Right cardiac atrium (tissue), 5 donors: ENCODE results near the gene PSMB7. TPM values are rescaled to one million over a fixed set of nuclear protein-coding genes. Genes with fewer than 3 reads are reported as not detected.
A peak's percentile ranks its signal among the peaks of the same experiment; 100 is the strongest.

Source experiments
- ATAC-seq, 2 donors: fragments of 200-7000 bp; cut with Tn5 transposase; one replicate each; pipeline versions ENCODE4 v1.8.0 to v1.9.1; 2020; ENCODE audit warnings: moderate library complexity in 2 of 2, mild to moderate bottlenecking in 1 of 2
- DNase-seq, 3 donors: peaks; one replicate each; pipeline ENCODE4 v3.0.0-alpha.2; 2020
- H3K27ac ChIP-seq: one replicate; pipeline ENCODE4 v1.5.1; 2013; ENCODE audit warnings: mild to moderate bottlenecking, low read length, control low read depth, moderate library complexity
- H3K27me3 ChIP-seq: one replicate; pipeline ENCODE4 v1.6.1; 2013; ENCODE audit not compliant: control insufficient read depth, insufficient read depth
- H3K4me1 ChIP-seq: one replicate; pipeline ENCODE4 v1.6.1; 2013; ENCODE audit warnings: low read length; ENCODE audit not compliant: control insufficient read depth, insufficient read depth
- H3K4me3 ChIP-seq: one replicate; pipeline ENCODE4 v1.5.1; 2013; ENCODE audit warnings: low read length, control low read depth
- H3K9me3 ChIP-seq: one replicate; pipeline ENCODE4 v1.6.1; 2013; ENCODE audit warnings: low read length; ENCODE audit not compliant: control insufficient read depth
- WGBS: extraction: QIAGEN DNeasy Blood & Tissue Kit; methylation state at CpG from one replicate; pipeline ENCODE4 v1.1.7; 2013; 5-methylcytosine and 5-hydroxymethylcytosine counted together
- intact Hi-C, 4 donors: fragments of 100-400 bp; cut with DNase I; formaldehyde crosslinking; loops; one replicate each; pipeline versions ENCODE4 v1.11.0 to v1.14.0; 2022 to 2023
- long read RNA-seq, 4 donors: library from polyadenylated mRNA; unstranded; transcript quantifications; one replicate each; pipeline ENCODE4 v2.0.0, GENCODE V29; 2020 to 2021
- polyA plus RNA-seq: library from polyadenylated mRNA; stranded (reverse); fragments of 200-250 nt; gene quantifications from one replicate; pipeline ENCODE4 v1.2.3, GENCODE V29; 2013
- total RNA-seq, 4 donors: library from RNA; stranded (reverse); fragmentation: NEBNext Ultra II Directional; extraction: Animal tissue kit (Norgen Biotek cat#: 25700); gene quantifications; one replicate each; pipeline ENCODE4 v1.2.1, GENCODE V29; 2021
- donor health status: healthy with polysubstance abuse.
- donor health status: DM: no; HTN: yes; CAD: no.
- donor health status: DM: no; HTN: no; CAD: no.
- donor health status: DM: no; HTN: yes; CAD: no; lungs with severe emphysema.
- donor health status: DM: yes; HTN: yes; CAD: no.

PSMB7 gene
- 100 to 1,000 TPM; 130 to 152 (median 137) TPM for total RNA-seq
- 203 TPM for polyA plus RNA-seq
- long read RNA-seq, donor 1, transcript PSMB7-201 (8 exons, 980 nt): major isoform, 131 of 137 reads
- long read RNA-seq, donor 1, partial matches to known transcripts: 1 of 137 reads
- long read RNA-seq, donor 1, other reads (novel, unspliced or antisense): 5 of 137 reads
- long read RNA-seq, donor 2, transcript PSMB7-201 (8 exons, 980 nt): major isoform, 86 of 93 reads
- long read RNA-seq, donor 2, partial matches to known transcripts: 4 of 93 reads
- long read RNA-seq, donor 2, other reads (novel, unspliced or antisense): 3 of 93 reads
- long read RNA-seq, donor 3, transcript PSMB7-201 (8 exons, 980 nt): major isoform, 132 of 143 reads
- long read RNA-seq, donor 3, partial matches to known transcripts: 6 of 143 reads
- long read RNA-seq, donor 3, other reads (novel, unspliced or antisense): 5 of 143 reads
- long read RNA-seq, donor 4, transcript PSMB7-201 (8 exons, 980 nt): major isoform, 64 of 67 reads
- long read RNA-seq, donor 4, partial matches to known transcripts: 2 of 67 reads
- long read RNA-seq, donor 4, other reads (novel, unspliced or antisense): 1 of 67 reads

GRCh38 chr9:124415102-124415851, at the start of gene PSMB7:
PSMB7 (minus strand) TSS chr9:124415442; CDS start chr9:124415425, 17 bp downstream.
- WGBS: 6% methylated on average over 41 of the region's 41 CpGs
- peak; percentile 94 to 97 for ATAC-seq
- intact Hi-C loops: loop anchor here in 2 of 4 donors (5.0 kb wide), 1 partner anchor 122 kb away; no protein-coding TSS in a partner anchor

GRCh38 chr9:124462739-124463138, 47.5 kb upstream of the PSMB7 start:
- Histone ChIP-seq H3K4me3 (no peak overlapping the region), H3K4me1 (no peaks in the 10 kb centered on the region), H3K27me3 (no peaks in the 10 kb centered on the region), H3K27ac (no peak overlapping the region), H3K9me3 (no peaks in the 10 kb centered on the region)
- no peak for ATAC-seq
- 77% methylated on average over 1 of the region's 1 CpG for WGBS
- intact Hi-C loops: no loop called here
- no peak for DNase-seq

More at GRCh38 chr9:124415102-124415851, at the start of gene PSMB7:
- H3K27me3 ChIP-seq: no peaks in the 10 kb centered on the region
- DNase-seq: peak; percentile 95 to 98 (median 98)
- peaks cover 2% of the 10 kb centered on the region for H3K4me1 ChIP-seq
- peak within 1 kb of the TSS; percentile 90 for H3K4me3 ChIP-seq
- H3K27ac ChIP-seq: peak within 1 kb of the TSS; percentile 47
- H3K9me3 ChIP-seq: no peaks in the 10 kb centered on the region

GRCh38 chr9:124458441-124458840, 43.2 kb upstream of the PSMB7 start:
- H3K27ac ChIP-seq: no peak overlapping the region
- H3K4me1 ChIP-seq: no peaks in the 10 kb centered on the region
- H3K9me3 ChIP-seq: no peaks in the 10 kb centered on the region
- intact Hi-C loops: no loop called here
- no peaks in the 10 kb centered on the region for H3K27me3 ChIP-seq
- no peak for DNase-seq
- no peak for ATAC-seq
- WGBS: 87% methylated on average over 9 of the region's 9 CpGs
- no peak overlapping the region for H3K4me3 ChIP-seq

GRCh38 chr9:124457887-124458431, 42.7 kb upstream of the PSMB7 start:
- Histone ChIP-seq H3K27me3 (no peaks in the 10 kb centered on the region), H3K4me1 (no peaks in the 10 kb centered on the region), H3K9me3 (no peaks in the 10 kb centered on the region), H3K4me3 (no peak overlapping the region), H3K27ac (no peak overlapping the region)
- DNase-seq: no peak
- 74% methylated on average over 8 of the region's 8 CpGs for WGBS
- intact Hi-C loops: no loop called here
- ATAC-seq: peak in 1 of 2 donors; percentile 8

GRCh38 chr9:124457079-124457886, 42.0 kb upstream of the PSMB7 start:
- DNase-seq (no peak), ATAC-seq (no peak)
- Histone ChIP-seq H3K9me3 (no peaks in the 10 kb centered on the region), H3K4me3 (no peak overlapping the region), H3K4me1 (no peaks in the 10 kb centered on the region), H3K27me3 (no peaks in the 10 kb centered on the region), H3K27ac (no peak overlapping the region)
- intact Hi-C loops: no loop called here
- 81% methylated on average over 18 of the region's 18 CpGs for WGBS

GRCh38 chr9:124456341-124457078, 41.3 kb upstream of the PSMB7 start:
- no peaks in the 10 kb centered on the region for H3K4me1 ChIP-seq
- WGBS: 67% methylated on average over 15 of the region's 15 CpGs

DNA sequence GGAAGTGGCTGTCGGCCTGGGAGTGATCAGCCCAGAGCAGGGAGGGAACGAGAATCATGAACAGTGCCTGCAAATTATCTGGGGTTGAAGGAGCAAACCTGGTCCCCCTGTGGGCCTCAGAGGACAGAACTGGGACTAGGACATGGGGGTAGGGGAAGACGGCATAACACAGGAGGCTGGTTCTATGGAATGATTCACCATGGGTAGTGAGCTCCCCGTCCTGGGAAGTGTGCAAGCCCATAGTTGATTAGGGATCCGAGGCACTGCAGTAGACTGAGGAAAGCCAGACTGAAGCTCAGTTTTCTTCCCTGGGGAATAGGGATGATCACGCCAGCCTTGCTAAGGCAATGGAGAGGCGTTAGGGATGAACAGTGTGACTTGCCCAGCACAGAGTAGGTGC, 40.6 kb upstream of the PSMB7 start:
- DNase-seq (no peak), ATAC-seq (no peak)
- Histone ChIP-seq H3K27me3 (no peaks in the 10 kb centered on the region), H3K4me1 (no peaks in the 10 kb centered on the region), H3K9me3 (no peaks in the 10 kb centered on the region), H3K4me3 (no peak overlapping the region), H3K27ac (no peak overlapping the region)
- 80% methylated on average over 7 of the region's 7 CpGs for WGBS
- intact Hi-C loops: no loop called here

More at GRCh38 chr9:124456341-124457078, 41.3 kb upstream of the PSMB7 start:
- no peak overlapping the region for H3K4me3 ChIP-seq
- no peaks in the 10 kb centered on the region for H3K27me3 ChIP-seq
- no peak overlapping the region for H3K27ac ChIP-seq
- intact Hi-C loops: no loop called here
- DNase-seq (no peak), ATAC-seq (no peak)
- no peaks in the 10 kb centered on the region for H3K9me3 ChIP-seq

GRCh38 chr9:124454791-124455443, 39.7 kb upstream of the PSMB7 start:
- WGBS: 81% methylated on average over 14 of the region's 14 CpGs
- Histone ChIP-seq H3K27me3 (no peaks in the 10 kb centered on the region), H3K27ac (no peak overlapping the region), H3K4me1 (no peaks in the 10 kb centered on the region), H3K4me3 (no peak overlapping the region), H3K9me3 (no peaks in the 10 kb centered on the region)
- ATAC-seq (no peak), DNase-seq (no peak)
- intact Hi-C loops: no loop called here

- ATAC-seq (no peak), DNase-seq (no peak)
- Histone ChIP-seq H3K9me3 (no peaks in the 10 kb centered on the region), H3K4me1 (no peaks in the 10 kb centered on the region), H3K27me3 (no peaks in the 10 kb centered on the region), H3K27ac (no peak overlapping the region), H3K4me3 (no peak overlapping the region)
- WGBS: 79% methylated on average over 9 of the region's 9 CpGs
- intact Hi-C loops: no loop called here
Measured at GRCh38 chr9:124454296-124454695, 39.1 kb upstream of the PSMB7 start.
